Measurements from ENCODE around the gene CBR3.

DNA sequence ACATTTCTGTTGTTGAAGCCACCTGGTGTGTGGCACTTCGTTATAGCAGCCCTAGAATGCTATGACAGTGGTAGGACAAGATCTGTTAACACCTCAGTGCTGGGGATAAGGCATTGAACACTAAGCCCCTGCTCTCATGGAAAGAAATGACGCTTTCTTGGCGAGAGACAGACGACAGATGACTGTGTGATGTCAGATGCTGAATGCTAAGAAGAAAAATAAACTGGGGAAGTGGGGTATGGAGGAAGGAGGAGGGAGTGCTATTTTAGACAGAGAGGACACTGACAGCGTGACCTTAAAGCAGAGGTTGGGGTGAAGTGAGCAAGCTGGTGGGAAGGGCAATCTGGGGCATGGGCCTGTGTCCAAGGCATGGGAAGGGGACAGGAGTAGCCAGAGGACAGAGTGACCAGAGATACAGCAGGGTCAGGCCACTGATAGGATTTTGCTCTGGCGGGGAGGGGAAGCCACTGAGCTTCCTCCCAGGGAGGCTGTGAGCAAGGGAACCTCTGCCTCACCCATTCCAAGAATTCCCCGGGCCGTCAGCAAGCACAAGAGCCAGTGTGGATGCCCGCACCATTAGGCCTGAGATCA is 37.0 kb downstream of the CBR3 start:
- TF ChIP-seq, protein P1, sequence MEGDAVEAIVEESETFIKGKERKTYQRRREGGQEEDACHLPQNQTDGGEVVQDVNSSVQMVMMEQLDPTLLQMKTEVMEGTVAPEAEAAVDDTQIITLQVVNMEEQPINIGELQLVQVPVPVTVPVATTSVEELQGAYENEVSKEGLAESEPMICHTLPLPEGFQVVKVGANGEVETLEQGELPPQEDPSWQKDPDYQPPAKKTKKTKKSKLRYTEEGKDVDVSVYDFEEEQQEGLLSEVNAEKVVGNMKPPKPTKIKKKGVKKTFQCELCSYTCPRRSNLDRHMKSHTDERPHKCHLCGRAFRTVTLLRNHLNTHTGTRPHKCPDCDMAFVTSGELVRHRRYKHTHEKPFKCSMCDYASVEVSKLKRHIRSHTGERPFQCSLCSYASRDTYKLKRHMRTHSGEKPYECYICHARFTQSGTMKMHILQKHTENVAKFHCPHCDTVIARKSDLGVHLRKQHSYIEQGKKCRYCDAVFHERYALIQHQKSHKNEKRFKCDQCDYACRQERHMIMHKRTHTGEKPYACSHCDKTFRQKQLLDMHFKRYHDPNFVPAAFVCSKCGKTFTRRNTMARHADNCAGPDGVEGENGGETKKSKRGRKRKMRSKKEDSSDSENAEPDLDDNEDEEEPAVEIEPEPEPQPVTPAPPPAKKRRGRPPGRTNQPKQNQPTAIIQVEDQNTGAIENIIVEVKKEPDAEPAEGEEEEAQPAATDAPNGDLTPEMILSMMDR (conservative IDR thresholded peaks at IDR 0.05), result no peak
- TF ChIP-seq ZFX (IDR thresholded peaks at IDR 0.05), result no peak
